HCT116 (cell line): ENCODE data around the gene COA3.

ENCODE experiments used
- POLR2A ChIP-seq: IDR thresholded peaks from 2 replicates; pipeline ENCODE4 v1.7.0; 2011; ENCODE audit warnings: borderline replicate concordance; ENCODE audit not compliant: insufficient read depth, insufficient read length; ENCODE audit errors: extremely low read depth
- ZBTB33 ChIP-seq: IDR thresholded peaks from 2 replicates; pipeline ENCODE4 v1.6.1; 2011; ENCODE audit warnings: mild to moderate bottlenecking, low read length, moderate library complexity; ENCODE audit not compliant: insufficient replicate concordance; ENCODE audit errors: extremely low read depth

GRCh38 chr17:42748908-42749798 is 49.4 kb downstream of the COA3 start:
- TF ChIP-seq POLR2A (no peak), ZBTB33 (no peak)
